Measurements from ENCODE around the gene OR6V1.
"Not testable (repeated sequence)": the region's sequence is repeated elsewhere in the genome, so short reads cannot be mapped to it uniquely, and the experiment has no call there.

Gene OR6V1

GRCh38 chr7:143042790-143043271 is 9.3 kb upstream of the OR6V1 start:
- DNase-seq (ENCODE audit: low read depth in 2 of 3, low spot score in 2 of 3) = no peak

GRCh38 chr7:143043391-143043790 is 8.8 kb upstream of the OR6V1 start:
- no peak for DNase-seq (ENCODE audit: low read depth in 2 of 3, low spot score in 2 of 3)

GRCh38 chr7:143046426-143046851 is 5.7 kb upstream of the OR6V1 start:
- DNase-seq (ENCODE audit: low read depth in 2 of 3, low spot score in 2 of 3) = no peak

GRCh38 chr7:143047326-143047725 is 4.8 kb upstream of the OR6V1 start:
- DNase-seq (ENCODE audit: low read depth in 2 of 3, low spot score in 2 of 3) = no peak

- DNase-seq (ENCODE audit: low read depth in 2 of 3, low spot score in 2 of 3) = no peak
Measured at GRCh38 chr7:143048827-143049226, 3.3 kb upstream of the OR6V1 start.

- no peak for DNase-seq (ENCODE audit: low read depth in 2 of 3, low spot score in 2 of 3)
Measured at GRCh38 chr7:143049362-143049761, 2.8 kb upstream of the OR6V1 start.

- DNase-seq (ENCODE audit: low read depth in 2 of 3, low spot score in 2 of 3) = no peak
Measured at GRCh38 chr7:143050931-143051330, 1.2 kb upstream of the OR6V1 start.

- DNase-seq (ENCODE audit: low read depth in 2 of 3, low spot score in 2 of 3) = no peak
Measured at GRCh38 chr7:143054621-143055020, 2.5 kb downstream of the OR6V1 start.

GRCh38 chr7:143055754-143056153 is 3.6 kb downstream of the OR6V1 start:
- DNase-seq (ENCODE audit: low read depth in 2 of 3, low spot score in 2 of 3) = no peak

GRCh38 chr7:143063741-143064140 is 11.6 kb downstream of the OR6V1 start:
- no peak for DNase-seq (ENCODE audit: low read depth in 2 of 3, low spot score in 2 of 3)

- no peak for DNase-seq (ENCODE audit: low read depth in 2 of 3, low spot score in 2 of 3)
Measured at GRCh38 chr7:143068446-143068845, 16.3 kb downstream of the OR6V1 start.

GRCh38 chr7:143069912-143070500 is 17.9 kb downstream of the OR6V1 start:
- no peak for DNase-seq (ENCODE audit: low read depth in 2 of 3, low spot score in 2 of 3)

- DNase-seq (ENCODE audit: low read depth in 2 of 3, low spot score in 2 of 3) = no peak
Measured at GRCh38 chr7:143073556-143073955, 21.4 kb downstream of the OR6V1 start.

GRCh38 chr7:143074141-143074540 is 22.0 kb downstream of the OR6V1 start:
- DNase-seq (ENCODE audit: low read depth in 2 of 3, low spot score in 2 of 3) = no peak

- no peak for DNase-seq (ENCODE audit: low read depth in 2 of 3, low spot score in 2 of 3)
Measured at GRCh38 chr7:143085109-143085508, 33.0 kb downstream of the OR6V1 start.

GRCh38 chr7:143085610-143086009 is 33.5 kb downstream of the OR6V1 start:
- DNase-seq (ENCODE audit: low read depth in 2 of 3, low spot score in 2 of 3) = not testable (repeated sequence)

- DNase-seq (ENCODE audit: low read depth in 2 of 3, low spot score in 2 of 3) = not testable (repeated sequence)
Measured at GRCh38 chr7:143088549-143089231, 36.5 kb downstream of the OR6V1 start.

GRCh38 chr7:143096146-143096545 is 44.0 kb downstream of the OR6V1 start:
- no peak for DNase-seq (ENCODE audit: low read depth in 2 of 3, low spot score in 2 of 3)

- DNase-seq (ENCODE audit: low read depth in 2 of 3, low spot score in 2 of 3) = not testable (repeated sequence)
Measured at GRCh38 chr7:143099579-143099978, 47.4 kb downstream of the OR6V1 start.

Data from activated CD8-positive, alpha-beta memory T cell treated with anti-CD3 and anti-CD28 coated beads for 48 hours (primary cell).